Neural crest cell (in vitro differentiated cells): ENCODE measurements around the gene PGRMC1. TPM values are rescaled to one million over a fixed set of nuclear protein-coding genes. Genes with fewer than 3 reads are reported as not detected.
A peak's percentile ranks its signal among the peaks of the same experiment; 100 is the strongest.
"Not testable (repeated sequence)": the region's sequence is repeated elsewhere in the genome, so short reads cannot be mapped to it uniquely, and the experiment has no call there.

Source experiments
- DNase-seq: peaks from one replicate; pipeline ENCODE4 v3.0.0; 2021; ENCODE audit warnings: low read depth, mixed read lengths, low spot score
- H3K27ac Mint-ChIP-seq: one replicate; pipeline ENCODE4 v1.8.0; 2021; ENCODE audit warnings: mild to moderate bottlenecking, mixed read lengths; ENCODE audit not compliant: unreplicated experiment
- H3K27me3 Mint-ChIP-seq: 2 replicates; pipeline ENCODE4 v1.8.0; 2021; ENCODE audit warnings: low read depth, mild to moderate bottlenecking, mixed read lengths
- H3K36me3 Mint-ChIP-seq: 2 replicates; pipeline ENCODE4 v1.8.0; 2021; ENCODE audit warnings: low read depth, mild to moderate bottlenecking, mixed read lengths
- H3K4me1 Mint-ChIP-seq: 2 replicates; pipeline ENCODE4 v1.8.0; 2021; ENCODE audit warnings: mixed read lengths
- H3K4me3 Mint-ChIP-seq: one replicate; pipeline ENCODE4 v1.8.0; 2021; ENCODE audit warnings: mild to moderate bottlenecking, mixed read lengths
- H3K9me3 Mint-ChIP-seq: 2 replicates; pipeline ENCODE4 v1.8.0; 2021; ENCODE audit warnings: mixed read lengths
- total RNA-seq: library from RNA; stranded (reverse); gene quantifications from 2 replicates; pipeline ENCODE4 v1.2.1, GENCODE V29; 2021
- TF ChIP-seq, protein P1 (sequence below): fragments of 200-600 bp; sonication (generic); conservative IDR thresholded peaks from 2 replicates; pipeline ENCODE4 v1.5.0; 2021; ENCODE audit warnings: antibody characterized with exemption, mild to moderate bottlenecking

Gene PGRMC1
- total RNA-seq, 1 donor from 2014 or later = 210 TPM

DNA sequence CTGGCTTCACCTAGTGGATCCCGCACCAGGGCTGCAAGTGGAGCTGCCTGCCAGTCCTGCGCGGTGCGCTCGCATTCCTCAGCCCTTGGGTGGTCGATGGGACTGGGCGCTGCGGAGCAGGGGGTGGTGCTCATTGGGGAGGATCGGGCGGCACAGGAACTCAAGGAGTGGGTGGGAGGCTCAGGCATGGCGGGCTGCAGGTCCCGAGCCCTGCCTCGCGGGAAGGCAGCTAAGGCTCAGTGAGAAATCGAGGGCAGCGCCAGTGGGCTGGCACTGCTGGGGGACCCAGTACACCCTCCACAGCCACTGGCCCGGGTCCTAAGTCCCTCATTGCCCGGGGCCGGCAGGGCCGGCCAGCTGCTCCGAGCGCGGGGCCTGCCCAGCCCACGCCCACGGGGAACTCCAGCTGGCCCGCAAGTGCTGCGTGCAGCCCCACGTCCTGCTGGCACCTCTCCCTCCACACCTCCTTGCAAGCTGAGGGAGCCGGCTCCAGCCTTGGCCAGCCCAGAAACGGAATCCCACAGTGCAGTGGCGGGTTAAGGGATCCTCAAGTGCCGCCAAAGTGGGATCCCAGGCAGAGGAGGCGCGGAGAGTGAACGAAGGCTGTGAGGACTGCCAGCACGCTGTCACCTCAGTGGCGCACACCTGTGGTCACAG is 27.6 kb upstream of the PGRMC1 start:
- H3K36me3 Mint-ChIP-seq = peaks cover 7% of the 10 kb centered on the region
- no peak for DNase-seq
- no peaks in the 10 kb centered on the region for H3K4me1 Mint-ChIP-seq
- H3K9me3 Mint-ChIP-seq = peaks cover 15% of the 10 kb centered on the region
- no peak overlapping the region for H3K27ac Mint-ChIP-seq
- TF ChIP-seq, protein P1, sequence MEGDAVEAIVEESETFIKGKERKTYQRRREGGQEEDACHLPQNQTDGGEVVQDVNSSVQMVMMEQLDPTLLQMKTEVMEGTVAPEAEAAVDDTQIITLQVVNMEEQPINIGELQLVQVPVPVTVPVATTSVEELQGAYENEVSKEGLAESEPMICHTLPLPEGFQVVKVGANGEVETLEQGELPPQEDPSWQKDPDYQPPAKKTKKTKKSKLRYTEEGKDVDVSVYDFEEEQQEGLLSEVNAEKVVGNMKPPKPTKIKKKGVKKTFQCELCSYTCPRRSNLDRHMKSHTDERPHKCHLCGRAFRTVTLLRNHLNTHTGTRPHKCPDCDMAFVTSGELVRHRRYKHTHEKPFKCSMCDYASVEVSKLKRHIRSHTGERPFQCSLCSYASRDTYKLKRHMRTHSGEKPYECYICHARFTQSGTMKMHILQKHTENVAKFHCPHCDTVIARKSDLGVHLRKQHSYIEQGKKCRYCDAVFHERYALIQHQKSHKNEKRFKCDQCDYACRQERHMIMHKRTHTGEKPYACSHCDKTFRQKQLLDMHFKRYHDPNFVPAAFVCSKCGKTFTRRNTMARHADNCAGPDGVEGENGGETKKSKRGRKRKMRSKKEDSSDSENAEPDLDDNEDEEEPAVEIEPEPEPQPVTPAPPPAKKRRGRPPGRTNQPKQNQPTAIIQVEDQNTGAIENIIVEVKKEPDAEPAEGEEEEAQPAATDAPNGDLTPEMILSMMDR = no peak
- no peak overlapping the region for H3K4me3 Mint-ChIP-seq
- no peaks in the 10 kb centered on the region for H3K27me3 Mint-ChIP-seq

DNA sequence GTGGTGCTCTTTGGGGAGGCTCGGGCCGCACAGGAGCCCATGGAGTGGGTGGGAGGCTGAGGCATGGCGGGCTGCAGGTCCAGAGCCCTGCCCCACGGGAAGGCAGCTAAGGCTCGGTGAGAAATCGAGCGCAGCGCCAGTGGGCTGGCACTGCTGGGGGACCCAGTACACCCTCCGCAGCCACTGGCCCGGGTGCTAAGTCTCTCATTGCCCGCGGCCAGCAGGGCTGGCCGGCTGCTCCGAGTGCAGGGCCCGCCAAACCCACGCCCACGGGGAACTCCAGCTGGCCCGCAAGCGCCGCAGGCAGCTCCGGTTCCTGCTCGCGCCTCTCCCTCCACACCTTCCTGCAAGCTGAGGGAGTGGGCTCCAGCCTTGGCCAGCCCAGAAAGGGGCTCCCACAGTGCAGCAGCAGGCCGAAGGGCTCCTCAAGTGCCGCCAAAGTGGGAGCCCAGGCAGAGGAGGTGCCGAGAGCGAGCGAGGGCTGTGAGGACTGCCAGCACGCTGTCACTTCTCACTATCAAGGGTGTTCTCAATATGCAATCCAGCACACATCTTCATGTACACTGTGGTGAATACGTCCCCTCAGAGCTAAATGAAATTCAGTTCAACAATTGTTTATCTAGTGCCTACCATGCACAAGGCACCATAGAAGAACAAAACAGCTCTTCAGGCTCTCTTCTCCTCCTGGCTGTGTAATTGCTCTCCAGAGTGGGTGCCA is 25.0 kb upstream of the PGRMC1 start:
- not testable (repeated sequence) for H3K27ac Mint-ChIP-seq, DNase-seq, H3K36me3 Mint-ChIP-seq, H3K27me3 Mint-ChIP-seq, H3K4me3 Mint-ChIP-seq, H3K4me1 Mint-ChIP-seq
- peaks cover 13% of the 10 kb centered on the region for H3K9me3 Mint-ChIP-seq

DNA sequence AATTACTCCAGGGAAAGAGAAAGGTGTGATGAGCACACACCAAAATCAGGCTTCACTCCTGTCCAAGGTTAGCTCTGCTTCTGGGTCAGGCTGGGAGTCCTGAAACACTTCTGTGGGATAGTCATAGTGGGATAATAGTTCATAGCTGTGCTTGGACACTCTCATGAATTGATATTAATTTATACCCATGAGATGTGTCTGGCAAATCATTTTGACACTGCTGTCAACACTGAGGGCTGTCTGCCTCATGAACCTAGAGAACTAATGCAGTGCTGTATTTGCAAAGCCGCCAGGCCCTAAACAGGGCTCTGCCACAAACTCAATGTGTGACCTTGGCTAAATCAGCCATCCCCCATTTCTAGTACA is 24.5 kb upstream of the PGRMC1 start:
- TF ChIP-seq, protein P1 = no peak
- H3K27me3 Mint-ChIP-seq = no peaks in the 10 kb centered on the region
- no peak overlapping the region for H3K4me3 Mint-ChIP-seq
- peaks cover 5% of the 10 kb centered on the region for H3K4me1 Mint-ChIP-seq
- DNase-seq = no peak
- H3K9me3 Mint-ChIP-seq = peaks cover 13% of the 10 kb centered on the region
- H3K36me3 Mint-ChIP-seq = peaks cover 7% of the 10 kb centered on the region
- no peak overlapping the region for H3K27ac Mint-ChIP-seq

DNA sequence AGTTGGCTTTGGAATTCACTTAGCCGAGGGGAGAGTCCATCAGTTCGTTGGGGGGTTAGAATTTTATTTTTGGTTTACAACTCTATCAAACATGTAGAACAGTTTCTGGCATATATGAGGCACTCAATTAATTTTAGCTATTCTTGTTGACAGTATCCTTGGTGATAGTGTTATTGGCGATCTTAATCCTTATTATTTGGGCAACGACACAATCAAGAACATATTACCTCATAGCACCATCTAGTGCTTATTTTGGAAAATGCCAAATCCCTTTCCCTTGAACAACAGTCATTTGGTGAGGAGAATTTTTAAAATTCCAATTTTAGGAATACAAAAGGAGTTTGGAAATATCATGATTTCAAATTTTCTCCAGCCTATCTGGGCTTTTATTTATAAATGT is 17.9 kb upstream of the PGRMC1 start:
- no peak for DNase-seq
- Mint-ChIP-seq H3K27ac (no peak overlapping the region), H3K4me1 (peaks cover 5% of the 10 kb centered on the region), H3K36me3 (no peaks in the 10 kb centered on the region), H3K4me3 (no peak overlapping the region), H3K27me3 (no peaks in the 10 kb centered on the region), H3K9me3 (peaks cover 14% of the 10 kb centered on the region)
- TF ChIP-seq, protein P1 = peak; percentile 60

DNA sequence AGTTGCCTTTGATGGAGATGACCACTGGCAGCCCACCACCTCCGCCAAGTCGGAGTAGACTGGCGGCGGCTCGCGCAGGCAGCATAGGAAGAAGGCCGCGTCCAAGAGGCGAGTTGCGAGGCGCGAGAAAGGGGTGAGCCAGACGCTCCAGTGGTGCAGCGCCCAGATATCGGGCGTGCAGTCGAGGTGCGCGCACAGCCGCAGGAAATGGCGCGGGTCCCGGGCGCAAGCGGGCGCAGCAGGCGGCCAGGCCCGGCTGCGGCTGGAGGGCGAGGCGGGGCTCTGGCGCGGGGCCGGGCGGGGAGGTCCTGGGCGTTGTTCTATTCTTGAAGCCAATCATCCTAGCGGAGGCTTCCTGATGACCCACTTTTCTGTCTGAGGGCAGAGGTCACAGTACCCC is 13.2 kb upstream of the PGRMC1 start:
- no peaks in the 10 kb centered on the region for H3K4me1 Mint-ChIP-seq
- TF ChIP-seq, protein P1 = no peak
- H3K27me3 Mint-ChIP-seq = no peaks in the 10 kb centered on the region
- no peak overlapping the region for H3K27ac Mint-ChIP-seq
- DNase-seq = no peak
- no peaks in the 10 kb centered on the region for H3K36me3 Mint-ChIP-seq
- no peak overlapping the region for H3K4me3 Mint-ChIP-seq
- H3K9me3 Mint-ChIP-seq = peaks cover 13% of the 10 kb centered on the region

DNA sequence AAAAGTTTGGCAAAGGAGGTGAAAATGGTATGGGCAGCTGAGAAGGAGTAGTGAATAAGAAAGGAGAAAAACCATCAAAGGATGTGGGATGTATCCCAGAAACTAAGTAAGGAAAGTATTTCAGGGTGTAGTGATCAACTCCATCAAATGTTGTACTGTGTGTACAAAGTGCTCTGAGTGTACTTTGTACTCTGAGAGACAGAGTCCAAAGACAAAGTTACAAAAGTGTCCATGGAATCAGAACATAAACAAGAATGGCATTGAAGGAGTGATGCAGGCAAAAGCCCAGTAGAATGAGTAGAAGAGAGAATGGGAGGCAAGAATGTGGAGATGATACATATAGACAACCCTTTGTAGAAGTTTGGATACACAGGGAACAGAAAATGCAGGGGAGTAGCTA is 12.3 kb upstream of the PGRMC1 start:
- Mint-ChIP-seq H3K27ac (no peak overlapping the region), H3K36me3 (no peaks in the 10 kb centered on the region), H3K4me3 (no peak overlapping the region), H3K4me1 (no peaks in the 10 kb centered on the region), H3K9me3 (peaks cover 10% of the 10 kb centered on the region), H3K27me3 (no peaks in the 10 kb centered on the region)
- TF ChIP-seq, protein P1 = no peak
- DNase-seq = no peak
